Hematopoietic multipotent progenitor cell (in vitro differentiated cells): Measurements from ENCODE around the gene TMEM130. TPM values are rescaled to one million over a fixed set of nuclear protein-coding genes. Genes with fewer than 3 reads are reported as not detected.
"Not testable (repeated sequence)": the region's sequence is repeated elsewhere in the genome, so short reads cannot be mapped to it uniquely, and the experiment has no call there.

Source experiments
- DNase-seq, 3 donors: peaks; one replicate each; pipeline ENCODE4 v3.0.0-alpha.2; 2011 to 2015; ENCODE audit warnings: low read depth in 2 of 3, low spot score in 2 of 3
- total RNA-seq: library from RNA; depleted of rRNA; stranded (reverse); fragments of >200 nt; gene quantifications from one replicate; pipeline ENCODE4 v1.2.3, GENCODE V29; 2012

The TMEM130 gene
- total RNA-seq, 1 donor: 0.81 TPM

GRCh38 chr7:98848918-98849317 is 20.9 kb downstream of the TMEM130 start:
- DNase-seq: no peak

GRCh38 chr7:98842552-98842951 is 27.3 kb downstream of the TMEM130 start:
- DNase-seq: not testable (repeated sequence)

GRCh38 chr7:98841179-98841997 is 28.4 kb downstream of the TMEM130 start:
- peak; percentile 46 to 67 (median 46) for DNase-seq

- DNase-seq: no peak
These were observed 29.1 kb downstream of the TMEM130 start for GRCh38 chr7:98840722-98841121.

GRCh38 chr7:98840096-98840495 is 29.7 kb downstream of the TMEM130 start:
- DNase-seq: no peak

- no peak for DNase-seq
These were observed 32.2 kb downstream of the TMEM130 start for GRCh38 chr7:98837630-98837972.

- peak in 2 of 3 donors; percentile 32 to 52 for DNase-seq
These were observed 32.8 kb downstream of the TMEM130 start for GRCh38 chr7:98836811-98837629.

- DNase-seq: no peak
These were observed 34.9 kb downstream of the TMEM130 start for GRCh38 chr7:98834949-98835348.

GRCh38 chr7:98833022-98833421 is 36.8 kb downstream of the TMEM130 start:
- no peak for DNase-seq

GRCh38 chr7:98831641-98832221 is 38.1 kb downstream of the TMEM130 start:
- DNase-seq: peak in 2 of 3 donors; percentile 14 to 39

- DNase-seq: no peak
These were observed 38.8 kb downstream of the TMEM130 start for GRCh38 chr7:98830972-98831548.

GRCh38 chr7:98828368-98828767 is 41.4 kb downstream of the TMEM130 start:
- no peak for DNase-seq

- DNase-seq: no peak
These were observed 42.6 kb downstream of the TMEM130 start for GRCh38 chr7:98827258-98827657.

- DNase-seq: no peak
These were observed 43.0 kb downstream of the TMEM130 start for GRCh38 chr7:98826811-98827231.

- DNase-seq: no peak
These were observed 43.4 kb downstream of the TMEM130 start for GRCh38 chr7:98826387-98826786.

GRCh38 chr7:98823226-98823625 is 46.6 kb downstream of the TMEM130 start:
- no peak for DNase-seq

- no peak for DNase-seq
These were observed 48.5 kb downstream of the TMEM130 start for GRCh38 chr7:98821348-98821747.

GRCh38 chr7:98816967-98817710 is 52.7 kb downstream of the TMEM130 start:
- DNase-seq: no peak

GRCh38 chr7:98816241-98816640 is 53.6 kb downstream of the TMEM130 start:
- DNase-seq: no peak

- no peak for DNase-seq
These were observed 54.5 kb downstream of the TMEM130 start for GRCh38 chr7:98815313-98815712.
